ENCODE results near the gene RCOR2. TPM values are rescaled to one million over a fixed set of nuclear protein-coding genes. Genes with fewer than 3 reads are reported as not detected.

Gene RCOR2
- total RNA-seq, 1 donor from 2014 or later: 108 TPM

- Mint-ChIP-seq H3K27ac (ENCODE audit: unreplicated experiment) (no peak overlapping the region), H3K27me3 (ENCODE audit: low read depth) (peaks cover 4% of the 10 kb centered on the region), H3K4me1 (peaks cover 21% of the 10 kb centered on the region), H3K4me3 (peak overlapping the region; percentile 52), H3K36me3 (ENCODE audit: low read depth) (no peaks in the 10 kb centered on the region), H3K9me3 (no peaks in the 10 kb centered on the region)
- DNase-seq (ENCODE audit: low read depth, low spot score): no peak
- TF ChIP-seq, protein P1, sequence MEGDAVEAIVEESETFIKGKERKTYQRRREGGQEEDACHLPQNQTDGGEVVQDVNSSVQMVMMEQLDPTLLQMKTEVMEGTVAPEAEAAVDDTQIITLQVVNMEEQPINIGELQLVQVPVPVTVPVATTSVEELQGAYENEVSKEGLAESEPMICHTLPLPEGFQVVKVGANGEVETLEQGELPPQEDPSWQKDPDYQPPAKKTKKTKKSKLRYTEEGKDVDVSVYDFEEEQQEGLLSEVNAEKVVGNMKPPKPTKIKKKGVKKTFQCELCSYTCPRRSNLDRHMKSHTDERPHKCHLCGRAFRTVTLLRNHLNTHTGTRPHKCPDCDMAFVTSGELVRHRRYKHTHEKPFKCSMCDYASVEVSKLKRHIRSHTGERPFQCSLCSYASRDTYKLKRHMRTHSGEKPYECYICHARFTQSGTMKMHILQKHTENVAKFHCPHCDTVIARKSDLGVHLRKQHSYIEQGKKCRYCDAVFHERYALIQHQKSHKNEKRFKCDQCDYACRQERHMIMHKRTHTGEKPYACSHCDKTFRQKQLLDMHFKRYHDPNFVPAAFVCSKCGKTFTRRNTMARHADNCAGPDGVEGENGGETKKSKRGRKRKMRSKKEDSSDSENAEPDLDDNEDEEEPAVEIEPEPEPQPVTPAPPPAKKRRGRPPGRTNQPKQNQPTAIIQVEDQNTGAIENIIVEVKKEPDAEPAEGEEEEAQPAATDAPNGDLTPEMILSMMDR (conservative IDR thresholded peaks at IDR 0.05): no peak
These were observed 5.8 kb upstream of the RCOR2 start for GRCh38 chr11:63922673-63923192.

GRCh38 chr11:63920939-63921417 lies 4.0 kb upstream of the RCOR2 start:
- H3K9me3 Mint-ChIP-seq: no peaks in the 10 kb centered on the region
- peaks cover 24% of the 10 kb centered on the region for H3K4me1 Mint-ChIP-seq
- TF ChIP-seq, protein P1 (conservative IDR thresholded peaks at IDR 0.05): peak; percentile 64
- DNase-seq (ENCODE audit: low read depth, low spot score): no peak
- peaks cover 7% of the 10 kb centered on the region for H3K27me3 Mint-ChIP-seq (ENCODE audit: low read depth)
- no peaks in the 10 kb centered on the region for H3K36me3 Mint-ChIP-seq (ENCODE audit: low read depth)
- H3K27ac Mint-ChIP-seq (ENCODE audit: unreplicated experiment): no peak overlapping the region
- peak overlapping the region; percentile 67 for H3K4me3 Mint-ChIP-seq

DNA sequence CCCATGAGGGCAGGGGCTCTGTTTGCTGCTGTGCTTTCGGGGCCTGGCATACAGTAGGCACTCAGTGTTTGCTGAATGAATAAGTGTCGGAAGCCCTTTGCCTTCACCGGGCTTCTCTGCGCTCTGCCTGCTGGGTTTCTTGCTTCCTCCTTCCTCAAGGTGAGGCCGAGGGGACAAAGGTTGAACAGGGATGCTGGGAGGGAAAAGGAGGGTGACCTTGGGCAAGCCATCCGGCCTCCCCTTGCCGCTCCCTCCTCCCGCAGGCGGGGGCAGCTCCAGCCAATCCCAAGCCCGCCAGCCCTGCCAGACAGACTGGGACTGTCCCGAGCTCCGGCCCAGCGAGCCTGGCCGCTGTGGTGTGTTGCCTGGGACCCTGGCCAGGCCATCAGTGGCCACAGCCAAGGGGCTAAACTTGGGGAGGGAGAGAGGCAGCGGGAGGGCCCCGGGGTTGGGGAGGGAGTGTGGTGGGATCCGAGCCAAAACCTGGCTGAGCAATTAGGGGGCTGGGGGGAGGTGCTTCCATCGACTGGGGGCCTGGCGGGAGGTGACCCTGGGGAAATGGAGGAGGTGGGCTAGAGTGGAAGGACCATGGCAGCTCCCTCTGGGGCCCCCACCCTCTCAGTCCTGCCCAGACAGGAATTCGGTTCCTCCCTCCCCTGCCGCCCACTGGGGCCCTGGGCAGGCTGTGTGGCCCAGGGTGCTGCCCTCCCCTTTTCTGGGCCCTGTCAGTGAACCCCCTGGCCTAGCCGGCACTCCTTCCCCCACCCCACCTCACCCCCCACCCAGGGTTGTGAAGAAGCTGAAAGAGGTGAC lies 3.4 kb upstream of the RCOR2 start:
- peak; percentile 24 for DNase-seq (ENCODE audit: low read depth, low spot score)
- Mint-ChIP-seq H3K27ac (ENCODE audit: unreplicated experiment) (no peak overlapping the region), H3K4me1 (peaks cover 24% of the 10 kb centered on the region), H3K9me3 (no peaks in the 10 kb centered on the region), H3K4me3 (peak overlapping the region; percentile 78), H3K36me3 (ENCODE audit: low read depth) (no peaks in the 10 kb centered on the region), H3K27me3 (ENCODE audit: low read depth) (peaks cover 7% of the 10 kb centered on the region)
- TF ChIP-seq, protein P1 (conservative IDR thresholded peaks at IDR 0.05): no peak

DNA sequence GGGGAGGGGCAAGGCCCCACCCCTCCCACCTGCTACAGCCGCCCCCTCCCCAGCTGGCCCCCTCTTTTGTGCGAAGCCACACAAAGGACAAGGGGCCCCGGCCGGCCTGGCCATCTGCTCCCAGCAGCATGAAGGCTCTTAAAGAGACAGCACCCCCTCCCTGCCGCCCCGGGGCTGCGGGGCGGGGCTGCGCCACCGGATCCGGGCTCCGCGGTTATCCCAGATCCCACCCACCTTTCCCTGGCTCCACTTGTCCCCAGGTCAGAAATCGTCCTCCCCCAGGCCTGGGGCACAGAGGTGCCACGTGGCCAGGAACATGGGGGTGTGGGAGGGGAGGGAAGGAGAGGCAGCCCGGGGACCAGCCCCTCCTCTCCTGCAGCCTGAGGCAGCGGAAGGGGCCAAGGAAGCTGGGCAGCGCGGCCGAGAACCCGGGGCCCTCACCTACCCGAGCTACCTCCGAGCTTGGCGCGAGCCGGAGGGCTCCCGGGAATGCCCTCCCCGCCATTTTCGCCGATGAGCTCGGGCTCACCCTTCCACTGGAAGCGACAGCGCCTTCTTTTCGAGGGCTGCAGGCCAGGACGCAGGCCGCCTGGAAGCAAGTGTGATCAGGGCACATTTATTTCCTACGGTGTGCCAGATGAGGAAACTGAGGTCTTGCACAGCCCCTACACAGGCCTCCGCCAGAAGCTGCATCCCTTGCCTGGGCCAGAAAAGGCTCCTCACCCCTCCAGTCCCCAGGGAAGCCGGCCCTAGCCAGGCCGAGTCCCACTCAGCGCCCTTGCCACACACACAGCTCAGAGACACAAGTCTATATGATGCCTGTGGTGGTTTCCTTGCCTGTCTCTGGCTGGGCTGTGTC lies 2.5 kb upstream of the RCOR2 start:
- Mint-ChIP-seq H3K4me3 (peak overlapping the region; percentile 92), H3K27ac (ENCODE audit: unreplicated experiment) (peak overlapping the region; percentile 96), H3K9me3 (no peaks in the 10 kb centered on the region), H3K36me3 (ENCODE audit: low read depth) (no peaks in the 10 kb centered on the region), H3K4me1 (peaks cover 28% of the 10 kb centered on the region), H3K27me3 (ENCODE audit: low read depth) (peaks cover 7% of the 10 kb centered on the region)
- peak; percentile 68 for DNase-seq (ENCODE audit: low read depth, low spot score)
- TF ChIP-seq, protein P1 (conservative IDR thresholded peaks at IDR 0.05): no peak

- peak; percentile 33 for DNase-seq (ENCODE audit: low read depth, low spot score)
- TF ChIP-seq, protein P1 (conservative IDR thresholded peaks at IDR 0.05): no peak
- Mint-ChIP-seq H3K4me3 (peak overlapping the region; percentile 92), H3K36me3 (ENCODE audit: low read depth) (no peaks in the 10 kb centered on the region), H3K4me1 (peaks cover 28% of the 10 kb centered on the region), H3K27me3 (ENCODE audit: low read depth) (peaks cover 7% of the 10 kb centered on the region), H3K9me3 (no peaks in the 10 kb centered on the region), H3K27ac (ENCODE audit: unreplicated experiment) (peak overlapping the region; percentile 96)
These were observed 1.7 kb upstream of the RCOR2 start for GRCh38 chr11:63918507-63919191.

All from neural crest cell (in vitro differentiated cells).